Naive thymus-derived CD4-positive, alpha-beta T cell (primary cell): ENCODE data around the gene FRMPD2. TPM values are rescaled to one million over a fixed set of nuclear protein-coding genes. Genes with fewer than 3 reads are reported as not detected.

Experiments
- ATAC-seq: fragments of 150-1000 bp; cut with Tn5 transposase; 2 replicates; pipeline ENCODE4 v1.10.0; 2021; ENCODE audit warnings: mild to moderate bottlenecking, moderate library complexity
- CTCF ChIA-PET: fragments of 350-600 bp; sonication (Branson Sonifier 250); formaldehyde crosslinking; loops from one replicate; lab custom pipeline; 2021; ENCODE audit warnings: antibody characterized with exemption; lab: Charles Lee
- POLR2A ChIA-PET: fragments of 350-600 bp; sonication (Branson Sonifier 250); formaldehyde crosslinking; loops from one replicate; lab custom pipeline; 2021; ENCODE audit warnings: antibody characterized with exemption, inconsistent platforms; lab: Charles Lee
- DNase-seq, 9 donors: peaks; one replicate each; pipeline versions ENCODE4 v3.0.0 to v3.0.0-alpha.2; 2020 to 2022; ENCODE audit warnings: mixed read lengths in 1 of 9
- H3K27ac ChIP-seq: one replicate; pipeline ENCODE4 v1.7.0; 2013; ENCODE audit warnings: mild to moderate bottlenecking, low read depth, low read length, moderate library complexity
- H3K27me3 ChIP-seq, 2 donors: one replicate each; pipeline ENCODE4 v1.7.0; 2013; ENCODE audit warnings: low read length in 2 of 2, mild to moderate bottlenecking in 2 of 2, moderate library complexity in 2 of 2; ENCODE audit not compliant: control insufficient read depth in 2 of 2, insufficient read depth in 2 of 2
- H3K36me3 ChIP-seq, 3 experiments: 1 replicate in 2 of 3; 2 replicates in 1 of 3; pipeline ENCODE4 v1.7.0; 2013; ENCODE audit warnings: low read length in 3 of 3, mild to moderate bottlenecking in 3 of 3, moderate library complexity in 1 of 3; ENCODE audit not compliant: insufficient read depth in 3 of 3, control insufficient read depth in 2 of 3
- H3K4me1 ChIP-seq, 2 donors: one replicate each; pipeline ENCODE4 v1.7.0; 2013; ENCODE audit warnings: low read length in 2 of 2, mild to moderate bottlenecking in 2 of 2, moderate library complexity in 1 of 2; ENCODE audit not compliant: control insufficient read depth in 2 of 2, insufficient read depth in 2 of 2
- H3K4me3 ChIP-seq: 2 replicates; pipeline ENCODE4 v1.7.0; 2013; ENCODE audit warnings: mild to moderate bottlenecking, low read length
- H3K9me3 ChIP-seq, 3 experiments: 1 replicate in 2 of 3; 2 replicates in 1 of 3; pipeline ENCODE4 v1.7.0; 2013; ENCODE audit warnings: low read length in 3 of 3; ENCODE audit not compliant: control insufficient read depth in 2 of 3
- H3K27ac Mint-ChIP-seq, 9 donors: one replicate each; pipeline ENCODE4 v1.8.0; 2020 to 2022; ENCODE audit warnings: mixed read lengths in 9 of 9, mild to moderate bottlenecking in 8 of 9, moderate library complexity in 5 of 9, inconsistent platforms in 2 of 9
- H3K27me3 Mint-ChIP-seq, 5 donors: one replicate each; pipeline ENCODE4 v1.8.0; 2021 to 2022; ENCODE audit warnings: mixed read lengths in 5 of 5, mild to moderate bottlenecking in 1 of 5
- H3K36me3 Mint-ChIP-seq, 5 donors: one replicate each; pipeline ENCODE4 v1.8.0; 2020 to 2022; ENCODE audit warnings: mixed read lengths in 5 of 5, mild to moderate bottlenecking in 3 of 5, inconsistent platforms in 1 of 5
- H3K4me1 Mint-ChIP-seq, 7 donors: one replicate each; pipeline ENCODE4 v1.8.0; 2020 to 2022; ENCODE audit warnings: mixed read lengths in 7 of 7, mild to moderate bottlenecking in 3 of 7, inconsistent platforms in 1 of 7
- H3K4me3 Mint-ChIP-seq, 10 donors: one replicate each; pipeline ENCODE4 v1.8.0; 2020 to 2022; ENCODE audit warnings: mild to moderate bottlenecking in 10 of 10, mixed read lengths in 10 of 10, moderate library complexity in 6 of 10, inconsistent platforms in 2 of 10
- H3K9me3 Mint-ChIP-seq, 11 donors: one replicate each; pipeline ENCODE4 v1.8.0; 2020 to 2022; ENCODE audit warnings: mixed read lengths in 11 of 11, mild to moderate bottlenecking in 4 of 11, inconsistent platforms in 1 of 11, moderate library complexity in 1 of 11
- intact Hi-C, 2 donors: fragments of 100-400 bp; cut with micrococcal nuclease; formaldehyde crosslinking; loops; one replicate each; pipeline ENCODE4 v1.15.1; 2023
- polyA plus RNA-seq, 2 donors: library from polyadenylated mRNA; unstranded; fragments of 300-500 nt; fragmentation: Illumina TruSeq; gene quantifications; one replicate each; pipeline ENCODE4 v1.2.3, GENCODE V29; 2021
- total RNA-seq, 6 experiments: library from RNA in 5 of 6; stranded (reverse) in 5 of 6; gene quantifications; 1 replicate in 5 of 6; 2 replicates in 1 of 6; pipeline ENCODE4 v1.2.3 and lab custom pipeline; 2021 to 2026

FRMPD2 gene
- total and polyA plus RNA-seq, 7 experiments from 2014 or later, result 0.24 TPM; not detected in 6

- intact Hi-C loops, result no loop called here
- Mint-ChIP-seq H3K27me3 (peaks cover 0 to 16% (median 0%) of the 10 kb centered on the region in 5 donors), H3K4me1 (peaks cover 0 to 8% (median 3%) of the 10 kb centered on the region in 7 donors), H3K27ac (no peak overlapping the region), H3K9me3 (no peaks in the 10 kb centered on the region), H3K4me3 (no peak overlapping the region), H3K36me3 (no peaks in the 10 kb centered on the region)
- no peaks in the 10 kb centered on the region for H3K9me3 ChIP-seq
- ATAC-seq, result no peak
- POLR2A ChIA-PET, result no interaction called here
- H3K4me3 ChIP-seq, result no peak overlapping the region
- DNase-seq, result no peak
- H3K4me1 ChIP-seq, result no peaks in the 10 kb centered on the region
- H3K27me3 ChIP-seq, result no peaks in the 10 kb centered on the region
- H3K27ac ChIP-seq, result no peak overlapping the region
- CTCF ChIA-PET, result no interaction called here
- H3K36me3 ChIP-seq, result no peaks in the 10 kb centered on the region
Measured at GRCh38 chr10:48251525-48252353, 22.8 kb downstream of the FRMPD2 start.

DNA sequence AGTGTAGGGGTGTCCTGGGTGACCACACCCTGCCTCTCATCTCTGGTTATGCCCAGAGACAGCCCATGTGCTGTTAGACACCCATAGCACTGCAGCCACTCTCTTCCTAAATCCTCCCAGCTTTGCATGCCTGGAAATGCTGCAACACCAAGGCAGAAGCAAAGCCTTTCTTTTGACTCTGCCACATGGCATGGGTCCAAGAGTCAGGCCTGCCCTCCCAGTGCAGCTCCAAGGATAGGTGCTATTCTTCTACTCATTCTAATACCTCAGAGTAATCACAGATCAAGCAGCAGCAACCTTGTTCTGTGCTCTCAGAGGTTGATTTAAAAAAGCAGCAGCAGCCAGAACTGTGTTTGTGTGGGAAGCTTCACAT, 23.4 kb downstream of the FRMPD2 start:
- H3K9me3 Mint-ChIP-seq, result no peaks in the 10 kb centered on the region
- POLR2A ChIA-PET, result no interaction called here

GRCh38 chr10:48249763-48250351, 24.6 kb downstream of the FRMPD2 start:
- H3K36me3 Mint-ChIP-seq, result no peaks in the 10 kb centered on the region
- no peaks in the 10 kb centered on the region for H3K36me3 ChIP-seq
- no peaks in the 10 kb centered on the region for H3K9me3 Mint-ChIP-seq
- ChIA-PET CTCF (no interaction called here), POLR2A (no interaction called here)
- H3K4me3 Mint-ChIP-seq, result no peak overlapping the region
- no peak overlapping the region for H3K27ac Mint-ChIP-seq
- no peaks in the 10 kb centered on the region for H3K4me1 ChIP-seq
- no peak overlapping the region for H3K27ac ChIP-seq
- ATAC-seq (peak; percentile 29), DNase-seq (no peak)
- no peaks in the 10 kb centered on the region for H3K9me3 ChIP-seq
- peaks cover 0 to 11% (median 0%) of the 10 kb centered on the region in 5 donors for H3K27me3 Mint-ChIP-seq
- no peak overlapping the region for H3K4me3 ChIP-seq
- H3K27me3 ChIP-seq, result no peaks in the 10 kb centered on the region
- intact Hi-C loops, result no loop called here
- H3K4me1 Mint-ChIP-seq, result peaks cover 0 to 8% (median 3%) of the 10 kb centered on the region in 7 donors

More for the DNA sequence above, 23.4 kb downstream of the FRMPD2 start:
- Mint-ChIP-seq H3K27ac (no peak overlapping the region), H3K27me3 (peaks cover 0 to 11% (median 0%) of the 10 kb centered on the region in 5 donors), H3K4me1 (peaks cover 0 to 8% (median 3%) of the 10 kb centered on the region in 7 donors), H3K4me3 (no peak overlapping the region), H3K36me3 (no peaks in the 10 kb centered on the region)
- Histone ChIP-seq H3K4me3 (no peak overlapping the region), H3K9me3 (no peaks in the 10 kb centered on the region), H3K36me3 (no peaks in the 10 kb centered on the region), H3K27me3 (no peaks in the 10 kb centered on the region), H3K27ac (no peak overlapping the region), H3K4me1 (no peaks in the 10 kb centered on the region)
- ATAC-seq (no peak), DNase-seq (no peak)
- CTCF ChIA-PET, result no interaction called here
- intact Hi-C loops, result no loop called here

GRCh38 chr10:48249004-48249762, 25.3 kb downstream of the FRMPD2 start:
- no peaks in the 10 kb centered on the region for H3K9me3 ChIP-seq
- ChIA-PET CTCF (interaction anchor here (0.7 kb wide), 1 partner anchor 9 kb away, joined by 3 read pairs; no protein-coding TSS in a partner anchor), POLR2A (no interaction called here)
- ATAC-seq, result peak; percentile 10
- Mint-ChIP-seq H3K36me3 (no peaks in the 10 kb centered on the region), H3K9me3 (no peaks in the 10 kb centered on the region), H3K4me3 (no peak overlapping the region), H3K27ac (no peak overlapping the region), H3K27me3 (peaks cover 0 to 11% (median 2%) of the 10 kb centered on the region in 5 donors), H3K4me1 (peaks cover 0 to 8% (median 3%) of the 10 kb centered on the region in 7 donors)
- no peaks in the 10 kb centered on the region for H3K27me3 ChIP-seq
- H3K4me3 ChIP-seq, result no peak overlapping the region
- DNase-seq, result no peak
- intact Hi-C loops, result no loop called here
- no peaks in the 10 kb centered on the region for H3K36me3 ChIP-seq
- H3K4me1 ChIP-seq, result no peaks in the 10 kb centered on the region
- no peak overlapping the region for H3K27ac ChIP-seq

DNA sequence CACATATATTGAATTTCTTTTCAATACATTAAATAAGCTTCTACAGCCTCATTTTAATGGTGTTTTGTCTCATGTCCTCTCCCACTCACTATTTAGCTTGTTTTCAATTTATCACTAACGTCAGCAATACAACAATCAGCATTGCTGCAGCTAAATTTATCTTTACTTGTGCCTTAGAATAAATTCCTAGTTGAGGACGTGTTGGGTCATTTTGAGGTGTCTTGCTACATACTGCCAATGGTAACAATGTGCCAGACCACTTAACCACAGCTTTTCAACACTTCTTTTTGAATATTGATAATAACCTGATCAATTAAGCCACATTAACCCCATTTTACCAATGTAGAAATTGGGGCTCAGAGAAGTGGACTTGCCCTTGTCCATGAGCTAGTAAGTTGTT, 26.0 kb downstream of the FRMPD2 start:
- ATAC-seq (no peak), DNase-seq (no peak)
- Histone ChIP-seq H3K4me1 (no peaks in the 10 kb centered on the region), H3K27me3 (no peaks in the 10 kb centered on the region), H3K4me3 (no peak overlapping the region), H3K9me3 (no peaks in the 10 kb centered on the region), H3K36me3 (no peaks in the 10 kb centered on the region), H3K27ac (no peak overlapping the region)
- intact Hi-C loops, result no loop called here
- ChIA-PET POLR2A (no interaction called here), CTCF (interaction anchor here (0.7 kb wide), 1 partner anchor 8 kb away, joined by 3 read pairs; no protein-coding TSS in a partner anchor)
- H3K36me3 Mint-ChIP-seq, result no peaks in the 10 kb centered on the region
- peaks cover 0 to 11% (median 3%) of the 10 kb centered on the region in 5 donors for H3K27me3 Mint-ChIP-seq
- H3K27ac Mint-ChIP-seq, result no peak overlapping the region
- H3K4me3 Mint-ChIP-seq, result peak overlapping the region in 1 of 10 donors; percentile 33
- peaks cover 0 to 8% (median 3%) of the 10 kb centered on the region in 7 donors for H3K4me1 Mint-ChIP-seq
- H3K9me3 Mint-ChIP-seq, result no peaks in the 10 kb centered on the region

DNA sequence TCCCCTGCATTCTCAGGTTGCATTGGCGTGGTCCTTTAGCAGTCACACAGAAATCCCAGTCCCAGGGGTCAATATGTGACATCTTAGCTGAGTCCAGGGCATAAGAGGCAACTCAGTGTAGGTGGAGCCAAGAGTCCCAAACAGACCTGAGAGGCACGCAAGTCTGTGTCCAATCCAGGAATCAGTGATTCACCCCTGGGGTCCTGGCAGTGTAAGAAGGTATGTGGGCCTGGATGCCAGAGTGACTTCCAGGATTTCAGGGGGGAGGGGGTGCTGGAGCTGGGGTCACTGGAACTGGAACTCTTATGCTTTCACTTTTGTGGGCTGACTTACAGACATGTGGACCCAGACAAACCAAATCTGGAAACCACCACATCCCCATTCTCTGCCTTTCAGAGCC, 26.8 kb downstream of the FRMPD2 start:
- ChIA-PET CTCF (no interaction called here), POLR2A (no interaction called here)
- Mint-ChIP-seq H3K4me1 (peaks cover 0 to 8% (median 3%) of the 10 kb centered on the region in 7 donors), H3K27ac (no peak overlapping the region), H3K4me3 (no peak overlapping the region), H3K36me3 (no peaks in the 10 kb centered on the region), H3K9me3 (no peaks in the 10 kb centered on the region), H3K27me3 (peaks cover 0 to 11% (median 2%) of the 10 kb centered on the region in 5 donors)
- DNase-seq (no peak), ATAC-seq (no peak)
- H3K27ac ChIP-seq, result no peak overlapping the region
- H3K9me3 ChIP-seq, result no peaks in the 10 kb centered on the region
- no peaks in the 10 kb centered on the region for H3K4me1 ChIP-seq
- H3K4me3 ChIP-seq, result no peak overlapping the region
- intact Hi-C loops, result no loop called here
- H3K27me3 ChIP-seq, result no peaks in the 10 kb centered on the region
- no peaks in the 10 kb centered on the region for H3K36me3 ChIP-seq
